NCI-H2227 (cell line): ENCODE results near the gene ZSWIM7.
A peak's percentile ranks its signal among the peaks of the same experiment; 100 is the strongest.
"Not testable (repeated sequence)": the region's sequence is repeated elsewhere in the genome, so short reads cannot be mapped to it uniquely, and the experiment has no call there.

Experiments
- DNase-seq: peaks from one replicate; lab custom pipeline; 2025; ENCODE audit not compliant: unreplicated experiment; lab: John Stamatoyannopoulos, UW

Gene ZSWIM7

GRCh38 chr17:15958484-15958854 is 41.0 kb downstream of the ZSWIM7 start:
- DNase-seq, result no peak

GRCh38 chr17:15957608-15958307 is 41.7 kb downstream of the ZSWIM7 start:
- no peak for DNase-seq

- no peak for DNase-seq
These were observed 42.3 kb downstream of the ZSWIM7 start for GRCh38 chr17:15957206-15957605.

- no peak for DNase-seq
These were observed 43.5 kb downstream of the ZSWIM7 start for GRCh38 chr17:15955793-15956541.

DNA sequence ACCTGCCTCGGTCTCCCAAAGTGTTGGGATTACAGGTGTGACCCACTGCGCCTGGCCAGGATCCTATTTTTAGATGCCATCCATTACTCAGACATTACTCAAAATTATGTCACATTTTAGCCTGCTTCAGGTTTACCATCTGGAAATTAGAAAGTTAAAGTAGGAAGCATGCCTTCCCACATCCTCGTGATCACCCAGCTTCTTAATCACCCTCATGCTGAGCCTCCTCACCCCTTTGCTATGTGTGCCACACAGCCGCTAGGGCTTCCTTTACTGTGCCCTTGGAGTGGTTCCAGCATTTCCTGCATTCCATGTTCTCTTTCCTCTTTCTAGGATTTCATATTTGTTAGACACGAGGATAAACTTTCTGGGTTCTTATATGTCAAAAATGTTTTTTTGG is 45.3 kb downstream of the ZSWIM7 start:
- DNase-seq, result no peak

DNA sequence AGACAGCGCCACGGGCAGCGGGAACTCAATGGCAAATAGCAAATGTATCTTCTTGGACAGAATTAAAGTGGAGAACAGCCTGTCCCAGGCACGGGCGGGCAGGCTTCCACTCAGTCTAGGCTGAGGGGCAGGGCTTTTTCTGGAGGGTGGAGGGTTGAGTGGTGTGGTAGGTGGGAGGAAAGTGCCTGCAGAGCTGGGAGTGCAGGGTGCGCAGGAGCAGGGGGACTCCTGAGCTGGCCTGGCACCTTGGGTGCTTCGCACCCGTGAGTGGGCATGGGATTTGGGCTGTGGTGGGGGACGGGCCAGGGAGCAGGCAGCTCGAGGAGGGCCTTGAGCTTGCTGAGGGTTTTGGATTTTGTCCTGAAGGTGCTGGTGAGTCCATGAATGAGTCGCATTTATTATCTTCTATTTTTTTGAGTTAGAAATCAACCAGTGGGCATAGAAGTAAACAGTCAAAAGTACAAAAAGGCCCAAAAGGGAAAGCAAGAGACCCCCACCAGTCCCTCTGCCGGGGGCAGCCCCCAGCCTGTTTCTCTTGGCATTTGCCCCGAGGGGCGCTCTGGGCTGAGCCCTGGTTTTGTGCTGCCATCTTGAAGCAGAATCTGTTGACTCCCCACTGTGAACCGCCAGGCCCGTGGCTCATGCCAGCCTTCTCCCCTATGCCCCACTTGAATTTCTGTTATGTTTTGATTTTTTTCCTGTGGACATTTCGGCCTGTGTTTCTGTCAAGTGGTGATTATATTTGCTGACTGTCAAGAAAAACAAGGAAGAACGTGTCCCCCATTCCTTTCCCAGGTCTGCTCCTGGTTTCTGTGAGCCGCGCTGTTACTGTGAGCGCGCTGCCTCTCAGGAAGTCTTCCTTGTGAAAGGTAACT is 46.4 kb downstream of the ZSWIM7 start:
- peak; percentile 8 for DNase-seq

GRCh38 chr17:15952048-15952532 is 47.4 kb downstream of the ZSWIM7 start:
- no peak for DNase-seq

- DNase-seq, result no peak
These were observed 48.0 kb downstream of the ZSWIM7 start for GRCh38 chr17:15951368-15952047.

GRCh38 chr17:15947976-15948752 is 51.3 kb downstream of the ZSWIM7 start:
- DNase-seq, result no peak

GRCh38 chr17:15947271-15947670 is 52.2 kb downstream of the ZSWIM7 start:
- no peak for DNase-seq

DNA sequence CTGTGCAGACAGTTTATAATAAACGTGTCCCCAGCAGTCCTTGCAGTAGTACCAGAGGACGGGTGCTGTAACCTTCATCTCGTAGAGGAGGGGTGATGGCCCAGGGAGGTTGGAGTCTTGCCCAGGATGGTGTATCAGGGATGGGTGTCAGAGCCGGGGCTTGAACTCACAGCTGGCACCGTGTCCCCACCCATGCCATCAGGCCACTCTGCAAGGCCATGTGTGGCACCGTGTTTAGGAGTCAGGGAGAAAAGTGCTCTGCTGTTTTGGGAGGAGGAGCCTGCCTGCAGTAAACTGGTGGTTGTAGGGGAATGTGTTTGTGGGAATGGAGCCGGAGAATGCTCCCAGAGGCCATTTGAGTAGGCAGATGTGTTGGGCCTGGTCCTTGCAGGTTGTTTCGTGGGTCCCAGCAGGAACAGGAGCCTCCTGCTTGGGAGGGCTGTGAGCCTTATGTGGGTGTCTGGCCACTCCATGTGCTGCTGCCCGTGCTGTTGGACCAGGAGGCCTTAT is 52.8 kb downstream of the ZSWIM7 start:
- no peak for DNase-seq

GRCh38 chr17:15945527-15946191 is 53.8 kb downstream of the ZSWIM7 start:
- DNase-seq, result no peak

DNA sequence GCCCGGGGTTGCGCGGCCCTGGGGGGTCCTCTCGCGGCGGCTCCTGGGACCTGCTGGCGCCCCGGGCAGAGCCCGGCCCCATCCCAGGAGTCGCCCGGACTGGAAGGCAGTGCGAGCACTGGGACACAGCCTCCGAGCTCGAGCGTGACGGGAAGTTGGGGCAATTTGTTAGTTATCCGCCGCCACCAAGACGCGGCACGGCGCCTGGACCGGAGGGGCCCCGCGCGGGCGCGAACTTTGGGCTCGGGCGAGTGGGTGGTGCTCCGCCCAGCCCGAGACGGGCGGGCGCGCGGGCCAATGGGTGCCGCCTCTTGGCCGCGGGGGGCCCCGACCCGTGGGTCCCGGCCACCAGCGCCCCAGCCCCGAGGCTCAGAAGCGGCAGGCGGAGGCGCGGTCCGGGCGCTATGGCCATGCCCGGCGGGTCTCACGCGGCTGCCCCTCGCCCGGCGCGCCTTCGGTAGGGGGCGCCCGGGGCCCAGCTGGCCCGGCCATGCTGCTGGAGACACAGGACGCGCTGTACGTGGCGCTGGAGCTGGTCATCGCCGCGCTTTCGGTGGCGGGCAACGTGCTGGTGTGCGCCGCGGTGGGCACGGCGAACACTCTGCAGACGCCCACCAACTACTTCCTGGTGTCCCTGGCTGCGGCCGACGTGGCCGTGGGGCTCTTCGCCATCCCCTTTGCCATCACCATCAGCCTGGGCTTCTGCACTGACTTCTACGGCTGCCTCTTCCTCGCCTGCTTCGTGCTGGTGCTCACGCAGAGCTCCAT is 54.6 kb downstream of the ZSWIM7 start, which contains the start of gene ADORA2B:
Gene ADORA2B (plus strand): TSS at position 372 of the 768 bp plus-strand sequence. CDS start 119 bp downstream, at position 491.
- peak; percentile 66 for DNase-seq

- DNase-seq, result peak; percentile 13
These were observed 55.3 kb downstream of the ZSWIM7 start for GRCh38 chr17:15943971-15944758.

GRCh38 chr17:15942207-15942833 is 57.2 kb downstream of the ZSWIM7 start:
- no peak for DNase-seq

- no peak for DNase-seq
These were observed 57.7 kb downstream of the ZSWIM7 start for GRCh38 chr17:15941781-15942180.

DNA sequence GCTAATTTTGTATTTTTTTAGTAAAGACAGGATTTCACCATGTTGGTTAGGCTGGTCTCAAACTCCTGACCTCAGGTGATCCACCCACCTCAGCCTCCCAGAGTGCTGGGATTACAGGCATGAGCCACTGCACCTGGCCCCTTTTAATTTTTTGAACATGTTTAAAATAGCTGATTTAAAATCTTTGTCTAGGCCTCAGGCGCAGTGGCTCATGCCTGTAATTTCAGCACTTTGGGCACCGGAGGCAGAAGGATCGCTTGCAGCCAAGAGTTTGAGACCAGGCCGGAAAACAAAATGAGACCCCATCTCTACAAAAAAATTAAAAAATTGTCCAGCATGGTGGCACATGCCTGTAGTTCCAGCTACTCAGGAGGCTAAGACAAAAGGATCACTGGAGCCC is 63.0 kb downstream of the ZSWIM7 start:
- DNase-seq, result not testable (repeated sequence)
